GM23338 (cell line): ENCODE measurements around the gene CCL7. TPM values are rescaled to one million over a fixed set of nuclear protein-coding genes. Genes with fewer than 3 reads are reported as not detected.

Experiments used
- ATAC-seq: fragments of 200-7000 bp; cut with Tn5 transposase; 3 replicates; pipeline ENCODE4 v1.9.1; 2020
- DNase-seq: peaks from one replicate; pipeline ENCODE4 v3.0.0-alpha.2; 2015; ENCODE audit warnings: low spot score
- H2AFZ ChIP-seq: fragments of 200-600 bp; sonication (generic); 2 replicates; pipeline ENCODE4 v1.8.0; 2016; ENCODE audit warnings: antibody characterized with exemption, mild to moderate bottlenecking, moderate library complexity
- H3F3A ChIP-seq: fragments of 200-600 bp; sonication (generic); replicated peaks from 2 replicates; pipeline ENCODE4 v1.8.0; 2017; ENCODE audit warnings: antibody characterized with exemption, mixed run types, low read depth
- H3K27ac ChIP-seq: fragments of 200-600 bp; sonication (generic); 2 replicates; pipeline ENCODE4 v1.6.1; 2016; ENCODE audit warnings: low read depth
- H3K27me3 ChIP-seq: fragments of 200-600 bp; sonication (generic); 2 replicates; pipeline ENCODE4 v1.8.0; 2016; ENCODE audit warnings: mild to moderate bottlenecking, mixed run types, moderate library complexity; ENCODE audit not compliant: insufficient read depth
- H3K36me3 ChIP-seq: fragments of 200-600 bp; sonication (generic); 2 replicates; pipeline ENCODE4 v1.8.0; 2016; ENCODE audit warnings: mild to moderate bottlenecking; ENCODE audit not compliant: insufficient read depth
- H3K4me1 ChIP-seq: fragments of 200-600 bp; sonication (generic); 2 replicates; pipeline ENCODE4 v1.8.0; 2016; ENCODE audit warnings: mild to moderate bottlenecking, moderate library complexity; ENCODE audit not compliant: insufficient read depth
- H3K4me2 ChIP-seq: fragments of 200-600 bp; sonication (generic); 2 replicates; pipeline ENCODE4 v1.7.1; 2017; ENCODE audit warnings: mixed run types
- H3K4me3 ChIP-seq: fragments of 200-600 bp; sonication (generic); 2 replicates; pipeline ENCODE4 v1.6.1; 2016; ENCODE audit warnings: mixed run types
- H3K79me2 ChIP-seq: fragments of 200-600 bp; sonication (generic); replicated peaks from 2 replicates; pipeline ENCODE4 v1.8.0; 2017; ENCODE audit warnings: mild to moderate bottlenecking; ENCODE audit not compliant: insufficient read depth
- H3K9me2 ChIP-seq: fragments of 200-600 bp; sonication (generic); 2 replicates; pipeline ENCODE4 v1.8.0; 2017; ENCODE audit not compliant: insufficient read depth
- H4K20me1 ChIP-seq: fragments of 200-600 bp; sonication (generic); replicated peaks from 2 replicates; pipeline ENCODE4 v1.8.0; 2017; ENCODE audit warnings: mild to moderate bottlenecking; ENCODE audit not compliant: insufficient read depth
- H3K27ac Mint-ChIP-seq: 2 replicates; pipeline ENCODE4 v1.8.0; 2020; ENCODE audit warnings: inconsistent platforms, mild to moderate bottlenecking, moderate library complexity, mixed read lengths
- H3K27me3 Mint-ChIP-seq: 3 replicates; pipeline ENCODE4 v1.8.0; 2022; ENCODE audit warnings: low read depth, mild to moderate bottlenecking, moderate library complexity, mixed read lengths, inconsistent platforms; ENCODE audit not compliant: insufficient read depth, poor library complexity
- H3K36me3 Mint-ChIP-seq: 3 replicates; pipeline ENCODE4 v1.8.0; 2021; ENCODE audit warnings: low read depth, mild to moderate bottlenecking, inconsistent platforms, moderate library complexity, mixed read lengths
- H3K4me1 Mint-ChIP-seq: 3 replicates; pipeline ENCODE4 v1.8.0; 2020; ENCODE audit warnings: mild to moderate bottlenecking, inconsistent platforms, mixed read lengths
- H3K4me3 Mint-ChIP-seq: 3 replicates; pipeline ENCODE4 v1.8.0; 2021; ENCODE audit warnings: moderate library complexity, mild to moderate bottlenecking, inconsistent platforms, mixed read lengths
- H3K9me3 Mint-ChIP-seq: 3 replicates; pipeline ENCODE4 v1.8.0; 2020; ENCODE audit warnings: moderate library complexity, mild to moderate bottlenecking, inconsistent platforms, mixed read lengths
- EZH2phosphoT487 ChIP-seq: fragments of 200-600 bp; sonication (generic); IDR thresholded peaks from one replicate; pipeline ENCODE4 v1.8.1; 2018; ENCODE audit warnings: antibody characterized with exemption; ENCODE audit not compliant: unreplicated experiment
- JUNB ChIP-seq: IDR thresholded peaks from one replicate; pipeline ENCODE4 v1.6.1; 2016; ENCODE audit warnings: antibody characterized with exemption; ENCODE audit not compliant: unreplicated experiment
- NANOG ChIP-seq: IDR thresholded peaks from 2 replicates; pipeline ENCODE4 v1.6.1; 2016; ENCODE audit warnings: antibody characterized with exemption, borderline replicate concordance
- STAT1 ChIP-seq: IDR thresholded peaks from one replicate; pipeline ENCODE4 v1.6.1; 2016; ENCODE audit warnings: antibody characterized with exemption; ENCODE audit not compliant: unreplicated experiment
- ZNF331 ChIP-seq: fragments of 250-450 bp; sonication (Bioruptor Pico); IDR thresholded peaks from 2 replicates; pipeline ENCODE4 v1.5.0; 2020; ENCODE audit warnings: low read depth, mild to moderate bottlenecking, moderate library complexity
- polyA plus RNA-seq: library from polyadenylated mRNA; unstranded; fragments of >200 nt; fragmentation: Nextera tagmentation; extraction: Ambion mirVana; gene quantifications from 2 replicates; pipeline ENCODE4 v1.2.1, GENCODE V29; 2016
- total RNA-seq: library from RNA; depleted of rRNA; stranded (reverse); fragments of >200 nt; shearing (Covaris generic); gene quantifications from 2 replicates; pipeline ENCODE4 v1.2.3, GENCODE V29; 2014
- TF ChIP-seq, protein P1 (sequence below): IDR thresholded peaks from one replicate; pipeline ENCODE4 v1.6.1; 2018; ENCODE audit warnings: antibody characterized with exemption; ENCODE audit not compliant: unreplicated experiment

CCL7 gene
- total and polyA plus RNA-seq, 2 experiments from 2014 or later: not detected

GRCh38 chr17:34285286-34285792, 15.3 kb downstream of the CCL7 start, which contains the start of gene CCL11:
CCL11 (plus strand) TSS chr17:34285742; CDS start chr17:34285809, 67 bp downstream.
- H3K36me3 ChIP-seq: no peaks in the 10 kb centered on the region
- H3K4me2 ChIP-seq: no peak within 1 kb of the TSS
- no peaks in the 10 kb centered on the region for H3K79me2 ChIP-seq
- no peaks in the 10 kb centered on the region for H3K4me1 ChIP-seq
- ATAC-seq (no peak), DNase-seq (no peak)
- no peak within 1 kb of the TSS for H3K4me3 ChIP-seq
- no peak within 1 kb of the TSS; the same call in 1 of the 2 replicates for H2AFZ ChIP-seq
- Mint-ChIP-seq H3K27ac (no peak within 1 kb of the TSS), H3K36me3 (no peaks in the 10 kb centered on the region), H3K9me3 (no peaks in the 10 kb centered on the region), H3K4me3 (no peak within 1 kb of the TSS), H3K27me3 (peaks cover 6% of the 10 kb centered on the region), H3K4me1 (no peaks in the 10 kb centered on the region)
- no peaks in the 10 kb centered on the region for H3K27me3 ChIP-seq
- TF ChIP-seq, protein P1, sequence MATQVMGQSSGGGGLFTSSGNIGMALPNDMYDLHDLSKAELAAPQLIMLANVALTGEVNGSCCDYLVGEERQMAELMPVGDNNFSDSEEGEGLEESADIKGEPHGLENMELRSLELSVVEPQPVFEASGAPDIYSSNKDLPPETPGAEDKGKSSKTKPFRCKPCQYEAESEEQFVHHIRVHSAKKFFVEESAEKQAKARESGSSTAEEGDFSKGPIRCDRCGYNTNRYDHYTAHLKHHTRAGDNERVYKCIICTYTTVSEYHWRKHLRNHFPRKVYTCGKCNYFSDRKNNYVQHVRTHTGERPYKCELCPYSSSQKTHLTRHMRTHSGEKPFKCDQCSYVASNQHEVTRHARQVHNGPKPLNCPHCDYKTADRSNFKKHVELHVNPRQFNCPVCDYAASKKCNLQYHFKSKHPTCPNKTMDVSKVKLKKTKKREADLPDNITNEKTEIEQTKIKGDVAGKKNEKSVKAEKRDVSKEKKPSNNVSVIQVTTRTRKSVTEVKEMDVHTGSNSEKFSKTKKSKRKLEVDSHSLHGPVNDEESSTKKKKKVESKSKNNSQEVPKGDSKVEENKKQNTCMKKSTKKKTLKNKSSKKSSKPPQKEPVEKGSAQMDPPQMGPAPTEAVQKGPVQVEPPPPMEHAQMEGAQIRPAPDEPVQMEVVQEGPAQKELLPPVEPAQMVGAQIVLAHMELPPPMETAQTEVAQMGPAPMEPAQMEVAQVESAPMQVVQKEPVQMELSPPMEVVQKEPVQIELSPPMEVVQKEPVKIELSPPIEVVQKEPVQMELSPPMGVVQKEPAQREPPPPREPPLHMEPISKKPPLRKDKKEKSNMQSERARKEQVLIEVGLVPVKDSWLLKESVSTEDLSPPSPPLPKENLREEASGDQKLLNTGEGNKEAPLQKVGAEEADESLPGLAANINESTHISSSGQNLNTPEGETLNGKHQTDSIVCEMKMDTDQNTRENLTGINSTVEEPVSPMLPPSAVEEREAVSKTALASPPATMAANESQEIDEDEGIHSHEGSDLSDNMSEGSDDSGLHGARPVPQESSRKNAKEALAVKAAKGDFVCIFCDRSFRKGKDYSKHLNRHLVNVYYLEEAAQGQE: no peak
- TF ChIP-seq STAT1 (no peak), JUNB (no peak), NANOG (no peak)
- peaks cover 7% of the 10 kb centered on the region; the same call in 1 of the 2 replicates for H3K9me2 ChIP-seq
- H3K27ac ChIP-seq: no peak within 1 kb of the TSS
- no peaks in the 10 kb centered on the region for H3F3A ChIP-seq
- H4K20me1 ChIP-seq: no peaks in the 10 kb centered on the region

DNA sequence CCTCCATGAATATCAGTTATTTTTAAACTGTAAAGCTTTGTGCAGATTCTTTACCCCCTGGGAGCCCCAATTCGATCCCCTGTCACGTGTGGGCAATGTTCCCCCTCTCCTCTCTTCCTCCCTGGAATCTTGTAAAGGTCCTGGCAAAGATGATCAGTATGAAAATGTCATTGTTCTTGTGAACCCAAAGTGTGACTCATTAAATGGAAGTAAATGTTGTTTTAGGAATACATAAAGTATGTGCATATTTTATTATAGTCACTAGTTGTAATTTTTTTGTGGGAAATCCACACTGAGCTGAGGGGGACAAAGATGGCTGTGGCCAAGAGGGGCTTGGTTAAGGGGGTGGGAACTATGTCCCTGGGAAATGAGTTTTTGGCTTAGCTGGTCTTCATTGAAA, 17.9 kb downstream of the CCL7 start:
- H3K4me1 ChIP-seq: no peaks in the 10 kb centered on the region
- H3K27ac ChIP-seq: no peak overlapping the region
- Mint-ChIP-seq H3K9me3 (no peaks in the 10 kb centered on the region), H3K27me3 (peaks cover 4% of the 10 kb centered on the region), H3K27ac (no peak overlapping the region), H3K4me1 (no peaks in the 10 kb centered on the region), H3K4me3 (no peak overlapping the region), H3K36me3 (no peaks in the 10 kb centered on the region)
- no peaks in the 10 kb centered on the region for H3F3A ChIP-seq
- ATAC-seq: no peak
- no peak overlapping the region for H2AFZ ChIP-seq
- no peak for DNase-seq
- H4K20me1 ChIP-seq: no peaks in the 10 kb centered on the region
- peaks cover 12% of the 10 kb centered on the region; the same call in 1 of the 2 replicates for H3K9me2 ChIP-seq
- H3K27me3 ChIP-seq: no peaks in the 10 kb centered on the region
- no peaks in the 10 kb centered on the region for H3K36me3 ChIP-seq
- H3K4me3 ChIP-seq: no peak overlapping the region
- H3K79me2 ChIP-seq: no peaks in the 10 kb centered on the region
- TF ChIP-seq, protein P1: no peak
- TF ChIP-seq EZH2phosphoT487 (no peak), ZNF331 (CRISPR knock-in tag) (no peak), NANOG (no peak)
- no peak overlapping the region for H3K4me2 ChIP-seq
